Midbrain (tissue), 1 donor: ENCODE data around the gene CTXN1.
"Not testable (repeated sequence)": the region's sequence is repeated elsewhere in the genome, so short reads cannot be mapped to it uniquely, and the experiment has no call there.

Source experiments
- DNase-seq: peaks from one replicate; lab custom pipeline; 2025; lab: John Stamatoyannopoulos, UW

The CTXN1 gene

GRCh38 chr19:7900401-7900870 is 25.5 kb downstream of the CTXN1 start:
- DNase-seq = no peak

GRCh38 chr19:7899751-7900378 is 26.1 kb downstream of the CTXN1 start:
- no peak for DNase-seq

- DNase-seq = no peak
Measured at GRCh38 chr19:7898967-7899366, 27.0 kb downstream of the CTXN1 start.

DNA sequence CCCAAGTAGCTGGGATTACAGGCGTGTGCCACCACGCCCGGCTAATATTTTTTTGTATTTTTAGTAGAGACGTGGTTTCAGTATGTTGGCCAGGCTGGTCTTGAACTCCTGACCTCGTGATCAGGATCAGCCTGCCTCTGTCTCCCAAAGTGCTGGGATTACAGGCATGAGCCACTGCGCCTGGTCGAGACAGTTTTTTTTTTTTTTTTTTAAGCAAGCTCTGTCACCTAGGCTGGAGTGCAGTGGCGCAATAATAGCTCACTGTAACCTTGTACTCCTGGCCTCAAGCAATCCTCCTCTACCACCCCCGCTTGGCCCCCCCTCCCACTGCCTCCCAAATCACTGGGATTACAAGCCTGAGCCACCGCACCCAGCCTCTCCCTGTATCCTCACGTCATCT is 28.6 kb downstream of the CTXN1 start:
- DNase-seq = no peak

DNA sequence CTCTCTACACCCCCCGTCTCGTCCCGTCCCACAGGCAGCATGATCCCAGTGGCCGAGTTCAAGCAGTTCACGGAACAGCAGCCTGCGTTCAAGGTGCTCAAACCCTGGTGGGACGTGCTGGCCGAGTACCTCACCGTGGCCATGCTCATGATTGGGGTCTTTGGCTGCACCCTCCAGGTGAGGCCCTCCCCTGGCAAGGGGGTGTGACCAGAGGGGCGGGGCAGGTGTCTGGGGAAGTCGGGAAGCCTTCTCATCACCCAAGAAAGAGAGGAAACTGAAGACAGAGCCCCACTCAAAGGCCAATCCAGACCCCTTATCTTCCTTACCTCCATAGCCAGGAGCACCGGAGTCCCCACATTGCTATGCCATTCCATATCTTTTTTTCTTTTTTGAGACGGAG is 30.4 kb downstream of the CTXN1 start:
- DNase-seq = no peak

GRCh38 chr19:7894612-7895309 is 31.2 kb downstream of the CTXN1 start:
- no peak for DNase-seq

DNA sequence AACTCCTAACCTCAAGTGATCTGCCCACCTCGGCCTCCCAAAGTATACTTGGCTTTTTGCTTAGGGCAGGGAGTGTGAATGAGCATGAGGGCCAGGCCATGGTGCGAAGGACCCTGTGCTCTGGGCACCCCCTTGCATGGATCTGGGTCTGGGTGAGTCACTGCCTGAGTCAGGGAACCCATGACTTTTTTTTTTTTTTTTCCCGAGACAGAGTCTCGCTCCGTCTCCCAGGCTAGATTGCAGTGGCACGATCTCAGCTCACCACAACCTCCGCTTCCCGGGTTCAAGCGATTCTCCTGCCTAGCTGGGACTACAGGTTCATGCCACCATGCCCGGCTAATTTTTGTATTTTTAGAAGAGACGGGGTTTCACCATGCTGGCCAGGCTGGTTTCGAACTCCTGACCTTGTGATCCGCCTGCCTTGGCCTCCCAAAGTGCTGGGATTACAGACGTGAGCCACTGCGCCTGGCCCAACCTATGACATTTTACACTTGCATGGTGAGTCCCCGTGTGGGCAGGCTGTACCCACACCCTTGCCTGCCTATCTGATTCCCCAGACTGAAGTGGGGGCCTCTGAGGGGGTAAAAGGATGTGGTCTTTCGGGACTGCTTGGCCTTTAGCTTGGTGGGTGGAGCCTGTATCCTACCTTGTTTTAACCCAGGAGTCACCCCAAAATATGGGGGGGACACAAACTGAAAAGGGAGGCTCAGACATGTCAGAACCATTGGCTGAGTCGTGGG is 32.4 kb downstream of the CTXN1 start:
- DNase-seq = not testable (repeated sequence)

DNA sequence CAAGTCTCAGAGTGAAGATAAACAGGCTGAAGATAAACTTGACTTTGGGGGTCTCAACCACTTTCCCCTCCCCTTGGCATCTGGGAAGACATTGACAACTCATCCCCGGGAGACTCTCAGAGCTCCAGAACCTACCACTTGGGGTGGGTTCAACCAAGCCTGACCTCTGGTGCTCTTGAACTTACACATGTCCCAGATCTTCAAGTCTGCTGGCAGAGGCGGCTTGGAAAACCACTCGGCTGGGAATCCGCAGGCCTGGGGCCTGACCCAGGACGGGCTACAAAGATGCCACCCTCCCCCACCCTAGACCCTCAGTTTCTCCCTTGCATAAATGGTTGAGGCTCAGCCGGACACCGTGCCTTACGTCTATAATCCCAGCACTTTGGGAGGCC is 37.1 kb downstream of the CTXN1 start:
- DNase-seq = no peak

DNA sequence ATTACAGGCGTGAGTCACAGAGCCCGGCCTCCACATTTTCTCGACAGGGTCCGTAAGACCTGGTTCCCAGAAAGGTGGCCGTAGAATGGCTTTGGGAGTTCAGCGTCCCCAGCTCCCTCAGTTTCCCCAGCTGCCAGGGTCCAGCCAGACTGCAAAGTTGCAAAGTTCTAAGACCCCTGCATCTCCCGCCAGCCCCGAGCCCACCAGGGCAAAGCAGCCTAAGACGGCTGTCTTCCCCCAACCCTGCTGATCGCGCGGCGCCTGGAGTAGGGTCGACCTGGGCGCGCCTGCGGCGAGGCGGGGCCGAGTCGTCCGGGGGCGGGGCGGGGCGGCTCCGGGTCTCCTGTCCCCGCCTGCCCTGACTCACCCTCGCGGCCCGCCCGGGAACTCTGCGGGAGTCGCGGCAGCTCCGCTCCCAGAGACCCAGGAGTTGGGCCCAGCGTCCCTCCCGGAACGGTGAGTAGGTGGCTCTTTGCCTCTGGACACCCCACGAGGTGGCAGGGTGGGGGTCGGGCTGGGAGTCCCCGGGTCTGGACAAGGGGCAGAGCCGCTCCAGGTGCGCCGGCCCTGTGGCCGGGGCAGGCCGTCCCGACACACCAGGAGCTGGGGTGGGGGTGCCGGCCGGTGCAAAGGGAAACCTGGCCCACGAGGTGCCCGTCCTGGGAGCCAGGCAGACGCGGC is 37.6 kb downstream of the CTXN1 start, which contains the start of gene LRRC8E:
TSS of gene LRRC8E (plus strand) at position 366 of the 681 bp plus-strand sequence. CDS start 7,094 bp downstream, outside the sequence.
- DNase-seq = no peak

DNA sequence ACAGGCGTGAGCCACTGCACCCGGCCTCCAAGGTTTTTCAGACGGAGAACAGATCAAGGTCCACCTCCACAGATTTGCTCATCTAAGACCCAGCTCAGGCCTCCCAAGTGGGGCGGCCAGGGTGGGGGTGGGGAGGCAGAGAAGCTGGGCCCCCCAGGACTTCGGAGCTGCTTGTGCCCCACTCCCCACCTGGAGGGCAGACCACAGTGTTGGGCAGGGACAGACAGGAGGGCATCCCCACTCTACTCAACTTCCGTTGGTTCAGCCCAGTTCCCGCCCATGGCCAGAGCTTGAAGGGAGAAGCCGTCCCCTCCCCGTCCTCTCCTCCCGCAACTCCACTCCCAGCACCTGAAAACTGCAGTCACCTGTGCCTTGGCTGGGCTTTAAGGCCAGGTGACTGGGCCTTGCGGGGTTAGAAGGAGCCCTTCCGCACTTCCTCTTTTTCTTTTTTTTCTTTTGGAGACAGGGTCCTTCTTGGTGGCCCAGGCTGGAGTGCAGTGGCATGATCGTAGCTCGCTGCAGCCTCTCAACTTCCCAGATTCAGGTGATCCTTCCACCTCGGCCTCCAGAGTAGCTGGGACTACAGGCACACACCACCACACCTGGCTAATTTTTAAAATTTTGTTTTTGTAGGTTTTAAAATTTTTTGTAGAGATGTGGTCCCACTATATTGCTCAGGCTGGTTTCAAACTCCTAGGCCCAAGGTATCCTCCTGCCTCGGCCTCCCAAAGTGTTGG is 38.4 kb downstream of the CTXN1 start:
- DNase-seq = no peak

DNA sequence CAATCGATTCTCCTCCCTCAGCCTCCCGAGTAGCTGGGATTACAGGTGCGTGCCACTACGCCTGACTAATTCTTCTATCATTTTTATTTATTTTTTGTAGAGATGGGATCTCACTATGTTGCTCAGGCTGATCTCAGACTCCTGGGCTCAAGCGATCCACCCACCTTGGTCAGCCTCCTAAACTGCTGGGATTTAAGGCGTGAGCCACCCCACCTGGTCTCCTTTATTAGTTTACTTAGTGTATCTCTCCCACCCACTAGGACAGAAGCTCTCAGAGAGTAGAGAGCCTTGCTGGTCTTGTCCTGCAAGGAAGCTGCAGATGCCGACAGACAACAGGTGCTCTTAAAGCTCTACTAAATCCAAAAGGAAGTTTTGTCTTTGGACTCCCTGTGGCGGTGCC is 40.1 kb downstream of the CTXN1 start:
- no peak for DNase-seq

- DNase-seq = no peak
Measured at GRCh38 chr19:7883796-7884570, 42.0 kb downstream of the CTXN1 start.

- no peak for DNase-seq
Measured at GRCh38 chr19:7883105-7883504, 42.8 kb downstream of the CTXN1 start.

- DNase-seq = no peak
Measured at GRCh38 chr19:7881910-7882309, 44.0 kb downstream of the CTXN1 start.

GRCh38 chr19:7879836-7880235 is 46.1 kb downstream of the CTXN1 start:
- no peak for DNase-seq

- no peak for DNase-seq
Measured at GRCh38 chr19:7879111-7879807, 46.7 kb downstream of the CTXN1 start.

GRCh38 chr19:7877249-7877836 is 48.6 kb downstream of the CTXN1 start:
- DNase-seq = no peak

DNA sequence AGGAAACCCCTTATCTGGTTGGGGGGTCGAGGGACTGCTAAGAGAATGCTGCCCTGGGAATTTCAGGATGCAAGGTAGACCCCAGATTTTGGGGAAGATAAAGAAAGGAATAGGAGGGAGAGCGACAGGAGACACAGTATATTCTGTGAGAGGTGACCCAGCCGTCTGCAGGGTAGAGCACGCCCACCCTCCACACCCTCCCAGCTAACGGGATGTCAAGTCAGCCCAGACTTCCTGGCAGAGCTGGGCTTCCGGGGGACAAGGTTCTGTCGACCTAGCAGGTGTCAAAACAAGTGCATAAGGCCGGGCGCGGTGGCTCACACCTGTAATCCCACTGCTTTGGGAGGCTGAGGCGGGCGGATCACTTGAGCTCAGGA is 51.0 kb downstream of the CTXN1 start:
- no peak for DNase-seq
